GM19372 (cell line): ENCODE measurements around the gene NCS1.

Source experiments
- ATAC-seq: cut with Tn5 transposase; IDR thresholded peaks from one replicate; pipeline ENCODE4 v1.9.1; 2021; ENCODE audit warnings: mild to moderate bottlenecking, low read depth, moderate library complexity; ENCODE audit not compliant: unreplicated experiment

Gene NCS1

GRCh38 chr9:130284690-130285089 is 112.5 kb downstream of the NCS1 start:
- ATAC-seq, result no peak

- ATAC-seq, result no peak
Observed at GRCh38 chr9:130285271-130285670, 113.1 kb downstream of the NCS1 start.

DNA sequence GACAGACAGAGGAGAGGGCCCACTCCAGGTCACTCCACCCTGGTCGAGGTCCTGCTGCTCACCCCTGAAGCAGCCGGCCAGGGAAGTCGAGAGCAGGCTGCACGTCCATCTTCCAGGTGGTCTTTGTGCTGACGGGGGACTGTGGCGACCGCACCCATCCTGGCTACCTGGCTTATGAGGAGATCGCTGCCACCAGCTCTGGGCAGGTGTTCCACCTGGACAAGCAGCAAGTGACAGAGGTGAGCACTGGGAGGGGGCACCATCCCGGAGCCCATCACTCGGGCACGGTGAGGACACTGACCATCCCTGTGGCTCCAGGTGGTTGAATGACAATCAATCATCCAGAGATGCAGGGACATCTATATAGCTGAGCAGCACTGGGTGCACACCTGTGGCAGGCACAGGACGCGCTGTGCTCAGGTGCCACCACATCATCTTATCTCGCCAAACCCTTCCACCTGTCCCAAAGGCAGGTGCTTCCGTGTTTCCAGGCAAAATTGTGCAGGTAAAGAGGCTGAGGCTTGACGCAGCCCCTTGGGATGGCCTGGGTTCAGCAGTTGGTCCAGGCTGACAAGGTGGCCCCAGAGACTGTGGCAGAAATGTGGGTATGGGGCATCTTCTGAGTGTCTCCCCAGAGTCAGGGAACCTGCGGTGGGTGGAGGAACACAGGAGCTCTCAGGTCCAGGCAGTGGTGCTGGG is 114.0 kb downstream of the NCS1 start:
- ATAC-seq, result no peak
